Measurements from ENCODE around the gene SERPINE3.

Gene SERPINE3

DNA sequence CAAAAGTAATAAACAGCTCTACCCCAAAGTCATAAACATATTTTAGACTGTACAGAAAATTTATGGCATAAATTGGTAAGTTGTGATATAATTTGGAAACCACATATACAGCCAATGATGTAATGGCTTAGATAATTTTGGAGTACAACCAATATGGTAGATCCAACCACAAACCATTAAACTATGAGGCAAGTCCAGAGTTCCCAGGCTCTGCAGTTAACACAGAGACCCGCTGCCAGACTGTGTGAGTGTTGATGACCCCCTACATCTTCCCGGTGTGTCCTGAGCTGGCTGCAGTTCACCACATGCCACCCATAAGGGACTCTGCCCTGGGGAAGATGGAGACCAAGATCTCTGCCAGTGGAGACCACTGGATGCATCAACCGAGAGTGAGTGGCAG, 9.9 kb upstream of the SERPINE3 start:
- no peak for DNase-seq (ENCODE audit: low spot score)

DNA sequence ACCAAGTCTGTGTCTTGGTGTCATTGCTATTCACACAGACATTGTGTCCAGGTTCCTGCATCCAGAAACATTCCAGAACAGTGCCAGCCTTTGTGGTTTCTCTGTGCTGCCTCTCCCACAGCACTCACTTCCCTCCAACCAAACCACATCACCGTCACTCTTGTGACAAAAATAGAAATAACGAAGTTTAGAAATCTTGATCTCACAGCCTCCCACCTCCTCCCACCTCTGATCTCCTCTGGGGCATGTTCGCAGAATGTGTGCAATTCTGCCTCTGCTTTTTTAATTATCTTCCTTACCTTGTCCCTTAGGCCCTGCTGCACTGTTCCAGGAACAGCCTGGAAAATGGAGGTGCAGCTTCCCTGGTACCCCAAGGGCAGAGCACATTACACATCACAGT, 8.7 kb upstream of the SERPINE3 start:
- no peak for DNase-seq (ENCODE audit: low spot score)

DNA sequence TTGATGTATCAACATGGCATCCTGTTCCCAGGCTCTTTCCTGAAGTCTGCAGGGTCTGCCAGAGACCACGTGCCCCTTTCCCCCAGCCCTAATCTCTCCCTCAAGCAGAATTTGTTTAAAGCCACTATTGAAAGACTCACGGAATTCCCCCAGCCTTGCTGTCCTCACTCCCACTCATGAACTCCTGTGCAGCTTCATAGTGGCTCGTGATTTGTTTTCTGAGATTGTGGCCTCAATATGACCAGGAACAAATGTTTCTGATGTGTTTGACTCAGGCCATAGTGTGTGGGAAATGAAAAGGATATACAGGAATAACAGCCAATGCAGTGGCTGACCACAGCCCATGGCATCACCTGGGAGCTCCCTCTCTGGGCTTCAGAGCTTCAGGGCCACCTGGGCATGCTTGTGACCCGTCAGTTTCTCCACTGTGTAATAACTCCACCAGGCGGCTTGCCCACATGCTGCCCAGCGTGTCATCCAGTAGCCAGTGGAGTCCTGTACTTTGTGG, 8.1 kb upstream of the SERPINE3 start:
- no peak for DNase-seq (ENCODE audit: low spot score)

DNA sequence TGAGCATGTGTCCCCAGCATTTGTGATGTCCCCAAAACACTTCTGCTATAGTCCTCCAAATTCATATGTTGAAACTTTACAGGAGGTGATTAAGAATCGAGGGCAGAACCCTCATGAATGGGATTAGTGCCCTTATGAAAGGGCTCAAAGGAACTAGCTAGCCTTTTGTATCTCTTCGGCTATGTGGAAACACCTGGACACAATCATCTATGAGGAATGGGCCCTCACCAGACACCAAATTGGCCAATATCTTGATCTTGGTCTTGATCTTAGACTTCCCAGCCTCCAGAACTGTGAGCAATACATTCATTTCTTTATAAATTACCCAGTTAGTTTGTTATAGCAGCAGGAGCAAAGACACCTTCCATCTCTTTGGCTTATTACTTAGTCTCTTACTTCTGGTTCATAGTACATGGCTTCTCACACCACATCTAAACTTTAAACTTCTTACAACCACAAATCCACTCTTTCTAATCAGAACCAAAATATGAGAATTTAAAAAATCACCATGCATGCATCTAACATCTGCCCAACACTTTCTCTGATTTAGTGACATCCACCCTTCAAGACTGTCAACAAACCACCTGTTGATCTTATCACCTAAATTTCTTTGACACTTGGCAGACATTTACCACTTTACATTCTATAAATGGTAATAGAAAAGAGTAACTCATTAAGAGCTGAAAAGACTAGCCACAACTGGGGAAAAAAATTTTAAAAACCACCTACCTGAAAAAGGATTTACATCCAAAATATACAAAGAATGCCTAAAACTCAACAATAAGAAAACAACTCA, 6.7 kb upstream of the SERPINE3 start:
- no peak for DNase-seq (ENCODE audit: low spot score)

DNA sequence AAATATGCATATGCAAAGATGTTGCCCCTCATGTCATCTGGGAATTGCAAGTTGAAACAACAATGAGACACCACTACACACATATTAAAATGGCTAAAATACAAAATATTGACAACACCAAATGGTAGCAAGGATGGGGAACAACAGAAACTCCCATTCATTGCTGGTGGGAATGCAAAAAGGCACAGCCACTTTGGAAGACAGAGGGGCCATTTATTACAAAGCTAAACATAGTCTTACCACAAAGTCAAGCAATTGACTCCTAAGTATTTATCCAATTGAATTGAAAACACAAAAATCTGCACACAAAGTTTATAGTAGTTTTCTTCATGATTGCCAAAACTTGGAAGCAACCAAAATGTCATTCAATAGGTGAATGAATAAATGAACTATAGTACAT, 6.1 kb upstream of the SERPINE3 start:
- DNase-seq (ENCODE audit: low spot score) = no peak

DNA sequence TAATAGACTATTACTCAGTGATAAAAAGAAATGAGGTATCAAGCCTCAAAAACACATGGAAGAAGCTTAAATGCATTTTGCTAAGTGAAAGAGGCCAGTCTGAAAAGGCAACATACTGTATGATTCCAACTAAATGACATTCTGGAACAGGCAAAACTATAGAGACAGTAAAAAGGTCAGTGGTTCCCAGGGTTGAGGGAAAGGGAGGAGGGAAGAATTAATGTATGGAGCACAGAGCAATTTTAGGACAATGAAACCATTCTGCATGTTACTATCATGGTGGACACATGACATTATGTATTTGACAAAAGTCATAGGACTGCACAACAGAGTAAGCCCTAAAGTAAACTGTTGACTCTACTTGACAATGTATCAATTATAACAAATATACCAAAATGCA, 5.7 kb upstream of the SERPINE3 start:
- DNase-seq (ENCODE audit: low spot score) = no peak

DNA sequence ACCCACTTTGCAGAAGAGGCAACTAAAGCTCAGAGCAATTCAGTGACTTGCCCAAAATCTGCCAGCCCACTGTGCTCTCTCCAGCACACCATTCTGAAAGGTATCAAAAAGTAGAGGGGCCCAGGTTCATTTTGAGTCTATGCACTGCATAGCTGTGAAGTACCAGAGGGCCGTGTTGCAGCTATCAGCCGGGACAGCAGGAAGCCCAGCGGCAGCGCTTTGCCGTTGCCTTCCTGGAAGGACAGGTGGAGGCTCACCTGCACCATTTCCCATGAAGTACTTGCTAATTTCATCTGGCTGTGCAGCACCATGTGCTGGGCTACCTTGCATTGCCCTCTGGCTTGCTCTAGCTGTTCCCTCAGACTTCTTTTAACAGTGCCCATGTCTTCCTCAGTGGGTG, 2.7 kb upstream of the SERPINE3 start:
- no peak for DNase-seq (ENCODE audit: low spot score)

DNA sequence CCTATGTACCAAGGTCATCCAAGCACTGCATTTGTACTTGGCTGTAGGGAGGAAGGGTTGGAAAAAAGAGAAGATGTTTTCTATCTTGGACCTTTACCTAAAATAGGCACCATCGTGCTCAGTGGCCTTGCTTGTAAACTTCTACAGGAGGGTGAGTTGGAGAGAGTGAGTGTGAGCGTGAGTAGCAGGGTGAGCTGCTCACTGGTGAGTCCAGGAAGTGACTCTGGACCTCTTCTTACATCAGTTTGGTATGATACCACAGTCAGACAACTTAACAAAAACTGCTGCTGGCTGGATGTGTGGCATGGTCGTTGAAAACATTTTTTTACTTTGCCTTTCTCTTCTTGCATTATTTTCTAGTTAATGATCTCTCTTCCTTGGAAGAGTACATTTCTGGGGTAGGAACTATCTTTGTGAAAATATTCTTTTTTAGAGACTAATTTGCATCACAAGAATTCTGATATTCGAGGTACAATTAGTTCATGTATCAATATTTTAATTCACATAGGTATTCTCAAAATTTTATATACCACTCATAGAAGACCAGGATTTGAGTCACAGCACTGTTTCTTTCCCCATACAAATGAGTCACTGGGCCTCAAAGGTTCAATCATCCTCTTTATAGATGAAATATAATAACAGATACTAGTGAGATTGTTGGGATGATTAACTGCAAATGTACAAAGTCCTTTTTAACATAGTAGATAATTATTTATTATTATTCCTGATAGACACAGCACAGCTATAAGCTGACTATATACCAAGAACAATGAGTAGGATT, 651 bp downstream of the SERPINE3 start:
- no peak for DNase-seq (ENCODE audit: low spot score)

DNA sequence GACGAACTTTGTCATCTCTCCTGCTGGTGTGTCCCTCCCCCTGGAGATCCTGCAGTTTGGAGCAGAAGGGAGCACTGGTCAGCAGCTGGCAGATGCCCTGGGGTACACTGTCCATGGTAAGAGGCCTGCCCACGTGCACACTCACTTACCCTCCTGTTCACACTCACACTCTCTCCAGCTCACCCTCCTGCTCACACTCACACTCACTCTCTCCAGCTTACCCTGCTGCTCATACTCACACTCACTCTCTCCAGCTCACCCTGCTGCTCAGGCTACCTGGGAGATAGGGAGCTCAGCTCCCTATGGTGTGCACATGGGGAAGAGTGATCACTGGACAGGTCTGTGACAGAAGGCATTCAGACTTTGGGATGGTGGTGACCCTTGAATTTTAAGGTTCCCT, 1.7 kb downstream of the SERPINE3 start:
- DNase-seq (ENCODE audit: low spot score) = no peak

DNA sequence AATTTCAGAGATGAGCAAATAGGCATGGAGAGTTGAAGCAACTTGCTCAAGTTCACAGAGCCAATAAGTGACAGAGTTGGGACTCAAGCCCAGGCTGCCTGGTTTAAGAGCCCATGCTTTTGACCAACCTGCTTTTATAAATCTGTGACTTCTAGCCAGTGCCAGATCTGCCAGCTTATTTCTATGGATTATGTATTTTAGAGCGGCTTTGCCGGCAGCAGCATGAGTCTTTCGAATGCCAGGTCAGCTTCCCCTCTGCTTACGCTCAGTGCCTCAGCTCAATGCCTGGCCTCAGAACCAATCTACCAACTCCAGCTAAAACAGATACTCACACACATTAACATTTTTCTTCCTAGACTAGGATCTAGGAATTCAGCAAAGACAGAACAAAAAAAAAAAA, 2.3 kb downstream of the SERPINE3 start:
- peak; percentile 76 for DNase-seq (ENCODE audit: low spot score)

DNA sequence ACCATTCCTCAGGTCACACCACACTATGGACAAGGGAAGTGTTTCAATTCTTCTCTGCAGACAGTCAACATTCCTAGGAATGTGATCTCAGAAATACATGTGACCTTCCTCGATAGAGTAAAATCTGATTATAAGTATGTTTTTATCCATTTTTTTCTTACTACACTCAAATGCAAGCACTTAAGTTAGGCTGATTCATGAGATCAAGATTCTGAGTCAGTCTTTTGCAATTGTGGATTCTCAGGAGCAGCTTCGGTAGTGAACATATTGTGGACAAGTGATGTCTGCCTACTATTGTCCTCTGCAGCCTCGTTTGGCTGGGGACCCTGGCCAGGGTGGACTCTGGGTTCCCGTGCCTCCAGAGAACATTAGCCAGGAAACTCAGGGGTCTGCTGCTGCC, 3.2 kb downstream of the SERPINE3 start:
- no peak for DNase-seq (ENCODE audit: low spot score)

DNA sequence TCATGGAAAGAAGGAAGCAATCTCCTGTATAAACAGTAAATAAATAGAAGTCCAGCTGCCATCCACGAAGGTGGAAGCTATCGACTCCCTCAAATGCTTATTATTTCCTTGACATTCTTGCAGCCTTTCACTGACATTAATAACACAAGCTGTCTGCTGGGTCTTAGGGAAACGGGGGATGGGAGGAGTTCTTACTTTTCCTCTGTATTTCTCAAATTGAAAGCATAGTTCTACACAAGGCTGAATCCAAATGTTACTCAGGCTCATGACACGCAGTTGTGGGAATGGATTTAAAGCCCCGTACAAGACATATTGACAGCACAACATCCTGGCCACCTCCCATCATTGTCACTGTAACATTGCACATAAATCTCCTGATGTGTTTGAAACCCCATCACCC, 4.0 kb downstream of the SERPINE3 start:
- DNase-seq (ENCODE audit: low spot score) = no peak

DNA sequence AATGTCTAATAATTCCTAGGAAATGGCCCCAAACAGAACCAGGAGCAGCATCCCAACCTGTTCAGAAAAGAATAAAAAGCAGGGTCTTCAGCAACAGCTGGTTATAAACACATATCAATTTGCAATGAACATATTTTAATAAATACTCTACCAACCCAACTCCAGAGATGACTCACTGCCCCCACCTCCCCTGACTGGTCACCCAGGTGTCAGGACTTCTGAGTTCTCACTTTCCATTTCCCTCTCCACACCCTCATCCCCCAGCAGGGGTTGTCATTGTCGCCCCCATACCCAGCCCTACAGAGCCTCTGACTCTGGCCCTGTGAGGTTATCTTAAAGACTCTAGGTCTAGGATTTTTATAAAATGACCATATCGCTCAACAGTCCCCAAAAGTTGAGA, 6.9 kb downstream of the SERPINE3 start:
- DNase-seq (ENCODE audit: low spot score) = no peak

DNA sequence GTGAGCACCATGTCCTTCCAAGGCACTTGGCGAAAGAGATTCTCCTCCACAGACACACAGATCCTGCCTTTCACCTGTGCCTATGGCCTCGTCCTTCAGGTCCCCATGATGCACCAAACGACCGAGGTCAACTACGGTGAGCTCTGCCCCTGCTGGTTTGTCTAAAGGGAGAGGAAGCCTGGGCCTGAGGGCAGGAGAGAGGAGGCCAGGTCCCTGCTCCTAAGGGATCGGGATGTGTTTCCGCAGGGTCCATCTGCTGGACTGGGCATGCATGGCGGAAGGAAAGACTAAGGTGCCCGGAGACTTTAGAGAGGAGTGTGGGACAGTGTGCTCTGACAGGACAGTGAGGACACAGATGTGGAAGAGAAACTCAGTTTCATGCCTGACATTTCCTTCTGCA, 7.6 kb downstream of the SERPINE3 start:
- no peak for DNase-seq (ENCODE audit: low spot score)

DNA sequence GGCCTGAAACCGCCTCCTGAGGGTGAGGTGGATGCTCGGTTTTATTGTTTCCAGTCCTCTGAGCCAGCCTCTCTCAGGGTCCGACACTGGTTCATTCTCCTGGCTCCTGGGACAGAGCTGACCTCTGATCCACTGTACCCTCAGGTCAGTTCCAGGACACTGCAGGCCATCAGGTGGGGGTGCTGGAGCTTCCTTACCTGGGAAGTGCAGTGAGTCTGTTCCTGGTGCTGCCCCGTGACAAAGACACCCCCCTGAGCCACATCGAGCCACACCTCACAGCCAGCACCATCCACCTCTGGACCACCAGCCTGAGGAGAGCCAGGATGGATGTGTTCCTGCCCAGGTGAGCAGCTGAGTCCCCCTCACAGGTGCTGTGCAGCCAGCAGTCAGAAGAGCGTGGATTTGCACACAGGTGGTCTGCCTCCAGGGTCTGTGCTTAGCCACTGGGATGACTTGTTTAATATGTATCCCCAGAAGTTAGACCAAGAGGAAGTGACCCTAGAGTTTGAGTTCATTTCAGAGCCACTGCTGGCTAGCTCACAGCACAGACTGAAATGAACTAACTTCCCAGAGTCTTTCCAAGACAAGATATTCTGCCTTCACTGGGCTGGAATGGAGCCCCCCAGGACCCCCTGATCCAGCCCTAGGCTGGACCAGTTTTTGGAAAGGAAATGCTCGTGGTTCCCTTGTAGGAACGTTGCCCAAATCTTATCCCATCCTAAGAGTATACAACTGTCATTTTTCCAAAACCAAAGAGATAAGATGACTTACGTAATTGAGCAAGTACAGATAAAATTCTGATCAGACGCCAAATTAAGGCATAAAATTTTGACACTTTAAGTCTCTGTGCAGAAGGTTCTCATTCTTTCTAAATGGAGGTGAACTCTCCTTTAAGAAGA, 8.8 kb downstream of the SERPINE3 start:
- DNase-seq (ENCODE audit: low spot score) = no peak

DNA sequence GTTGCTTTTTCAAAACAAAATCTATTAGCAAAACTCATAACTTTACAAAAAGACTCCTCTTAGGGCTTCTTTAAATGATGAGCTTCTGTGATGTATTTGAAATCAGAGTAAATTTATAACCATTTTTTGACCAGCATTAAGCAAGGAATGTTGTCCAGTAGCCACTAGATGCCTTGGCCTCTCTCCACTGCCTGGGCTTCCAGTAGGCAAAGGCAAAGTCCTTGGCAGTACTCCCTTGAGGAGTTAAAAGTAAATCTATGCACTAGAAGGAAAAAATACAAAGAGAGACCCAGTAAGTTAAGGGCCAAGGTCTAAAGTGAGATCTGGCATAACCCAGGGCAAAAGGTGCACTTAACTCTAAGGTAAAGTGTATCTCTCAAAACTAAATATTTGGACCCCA, 9.5 kb downstream of the SERPINE3 start:
- DNase-seq (ENCODE audit: low spot score) = no peak

DNA sequence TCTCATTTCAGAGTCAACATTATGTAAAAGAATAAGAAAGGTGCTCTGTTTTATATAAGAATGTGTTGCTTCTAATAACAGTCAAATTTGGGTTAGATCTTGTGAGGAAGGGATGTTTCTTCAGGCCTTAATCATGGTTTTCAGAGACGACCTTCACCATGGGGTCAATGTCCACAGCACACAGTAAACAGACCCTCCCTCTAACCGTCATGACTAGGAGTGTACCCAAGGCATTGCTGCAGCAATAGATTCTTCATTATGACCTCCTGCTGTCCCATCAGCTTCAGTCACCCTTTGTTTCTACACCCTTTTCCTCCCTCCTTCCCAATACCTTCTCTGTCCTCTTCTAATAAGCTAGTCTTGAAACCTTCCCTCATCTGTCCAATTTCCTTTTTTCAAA, 15.7 kb downstream of the SERPINE3 start:
- DNase-seq (ENCODE audit: low spot score) = no peak

DNA sequence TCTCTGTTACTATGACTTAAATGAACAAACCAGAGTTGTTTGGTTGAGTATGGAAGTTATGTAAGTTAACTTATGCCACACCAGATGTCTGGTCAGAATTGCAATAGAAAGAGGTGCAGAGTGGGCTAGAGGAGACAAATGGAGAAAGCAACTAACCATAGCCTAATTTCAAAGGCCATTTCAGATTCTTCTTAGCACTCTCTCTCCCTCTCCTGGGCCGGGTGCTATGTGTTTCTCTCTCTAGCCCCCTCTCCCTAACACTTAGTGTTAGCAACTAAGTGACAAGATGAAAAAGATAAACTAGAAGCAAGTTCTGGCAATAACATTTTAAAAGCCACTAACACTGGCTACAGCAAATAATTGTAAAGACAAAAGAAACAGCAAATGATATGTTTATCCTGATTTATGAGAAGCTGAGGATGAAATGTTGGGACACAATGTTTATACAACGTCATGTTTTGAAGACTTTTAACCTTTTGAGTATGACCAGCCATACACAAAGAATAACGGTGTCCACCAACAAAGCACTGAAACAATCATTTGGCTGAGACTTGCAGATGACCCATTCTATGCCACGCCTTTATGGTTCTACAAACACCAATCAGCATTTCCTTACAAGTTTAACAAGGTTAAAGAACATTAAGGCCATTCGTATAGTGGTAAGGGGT, 18.6 kb downstream of the SERPINE3 start:
- no peak for DNase-seq (ENCODE audit: low spot score)

DNA sequence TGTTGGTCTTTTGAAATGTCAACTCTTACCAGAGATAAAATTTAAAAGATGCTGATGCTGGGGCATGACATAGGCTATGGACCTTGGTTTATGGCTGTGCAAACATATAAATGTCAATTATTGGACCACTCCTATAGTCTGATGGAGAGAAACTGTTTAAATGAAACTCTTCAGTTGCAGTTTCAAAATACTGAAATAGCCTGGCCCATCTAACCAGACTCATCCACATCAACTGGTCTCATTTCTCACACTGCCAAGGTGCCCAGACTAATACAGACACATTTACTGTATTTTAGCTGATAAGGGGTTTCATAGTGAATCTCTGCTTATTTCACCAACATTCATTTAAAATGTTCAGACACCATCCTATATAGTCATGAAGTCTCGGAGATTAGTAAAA, 19.9 kb downstream of the SERPINE3 start:
- DNase-seq (ENCODE audit: low spot score) = no peak

DNA sequence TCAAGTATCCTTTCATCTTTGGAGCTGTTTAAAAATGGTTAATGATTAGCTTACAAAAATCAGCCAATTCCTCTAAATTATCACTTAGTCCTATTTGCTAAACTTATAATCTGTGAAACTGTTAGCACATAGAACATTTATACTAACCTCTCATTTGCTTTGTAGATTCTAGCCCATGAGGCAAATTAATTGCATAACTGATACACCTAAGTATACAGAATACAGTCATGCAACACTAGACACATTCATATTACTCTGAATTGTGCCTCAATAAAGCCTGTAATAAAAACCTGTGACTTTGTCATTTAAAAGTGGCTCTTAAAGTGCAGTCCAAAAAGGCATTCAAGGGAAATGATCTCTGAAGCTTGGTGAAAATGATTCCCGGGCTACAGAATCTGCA, 21.0 kb downstream of the SERPINE3 start:
- no peak for DNase-seq (ENCODE audit: low spot score)

DNA sequence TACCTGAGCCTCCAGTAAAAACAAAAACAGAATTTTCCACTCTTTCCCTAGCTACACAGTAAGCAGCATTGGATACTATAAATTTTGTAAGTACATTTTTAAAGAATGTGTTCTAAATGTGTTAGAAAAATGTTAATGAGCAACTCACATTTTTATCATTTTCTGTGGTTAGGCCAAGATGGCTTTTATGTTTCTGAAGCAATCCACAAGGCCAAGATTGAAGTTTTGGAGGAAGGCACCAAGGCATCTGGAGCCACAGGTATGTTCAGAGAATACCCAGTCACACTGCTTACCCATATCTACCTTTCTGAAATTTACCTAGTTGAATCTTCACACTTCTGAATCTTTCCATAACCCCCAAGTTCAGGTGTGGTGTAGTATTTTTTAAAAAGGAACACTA, 21.6 kb downstream of the SERPINE3 start:
- DNase-seq (ENCODE audit: low spot score) = no peak

DNA sequence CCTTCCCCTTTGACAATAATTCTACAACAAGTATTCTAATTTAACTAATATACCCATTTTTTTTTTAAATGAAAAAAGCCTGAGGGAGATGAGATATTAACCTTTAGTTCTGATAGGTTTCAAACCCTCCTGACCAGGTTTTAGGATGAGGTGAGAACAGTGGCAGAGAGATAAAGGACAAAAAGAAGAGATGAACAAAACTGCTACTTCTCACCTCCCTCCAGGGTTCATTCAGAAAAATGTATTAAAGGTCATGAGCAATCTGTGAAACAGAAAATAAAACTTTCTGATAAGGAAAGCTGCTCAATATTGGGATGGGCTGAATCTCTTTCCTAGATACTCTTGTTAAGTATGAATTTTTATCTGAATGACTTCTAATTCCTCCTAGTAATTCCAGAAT, 24.1 kb downstream of the SERPINE3 start:
- no peak for DNase-seq (ENCODE audit: low spot score)

All from D341Med (cell line).